ENCODE results near the gene ZFP92. TPM values are rescaled to one million over a fixed set of nuclear protein-coding genes. Genes with fewer than 3 reads are reported as not detected.

The ZFP92 gene
- total RNA-seq, 1 experiment from 2014 or later = not detected

DNA sequence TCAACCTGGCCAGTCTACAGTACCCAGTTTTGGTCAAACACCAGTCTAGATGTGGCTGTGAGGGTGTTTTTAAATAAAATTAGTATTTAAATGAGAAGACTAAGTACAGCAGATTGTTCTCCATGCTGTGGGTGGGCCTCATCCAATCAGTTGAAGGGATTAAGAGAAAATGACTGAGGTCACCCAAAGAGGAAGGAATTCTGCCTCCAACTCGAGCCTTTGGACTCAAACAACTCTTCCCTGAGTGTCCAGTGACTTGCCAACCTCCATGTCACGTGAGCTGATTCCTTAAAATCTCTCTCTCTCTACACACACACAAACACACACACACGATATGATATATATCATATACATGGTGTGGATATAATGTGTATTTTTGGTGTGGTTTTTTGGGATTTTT is 24.6 kb downstream of the ZFP92 start:
- BruUV-seq (replicated peaks) = no TSS peak
- POLR2A ChIA-PET (ENCODE audit: unreplicated experiment) = no interaction called here
- Histone ChIP-seq H3K27ac (no peak overlapping the region), H3K9me3 (ENCODE audit: insufficient read depth, low read depth) (no peaks in the 10 kb centered on the region), H3K27me3 (ENCODE audit: insufficient read depth, low read depth) (peaks cover 58% of the 10 kb centered on the region), H4K20me1 (ENCODE audit: insufficient read depth) (no peaks in the 10 kb centered on the region), H3K79me2 (ENCODE audit: low read depth) (no peaks in the 10 kb centered on the region), H2AFZ (no peak overlapping the region), H3K4me2 (no peak overlapping the region), H3K9me2 (ENCODE audit: insufficient read depth) (no peaks in the 10 kb centered on the region), H3K36me3 (ENCODE audit: low read depth) (no peaks in the 10 kb centered on the region), H3K4me1 (replicated peaks; ENCODE audit: insufficient read depth) (no peaks in the 10 kb centered on the region), H3K4me3 (no peak overlapping the region), H3F3A (ENCODE audit: insufficient read depth, low read depth) (no peaks in the 10 kb centered on the region)
- CTCF ChIA-PET = no interaction called here
- DNase-seq = no peak
- intact Hi-C loops (cut with micrococcal nuclease; ENCODE audit: unreplicated experiment) = no loop called here
- TF ChIP-seq, protein P1, sequence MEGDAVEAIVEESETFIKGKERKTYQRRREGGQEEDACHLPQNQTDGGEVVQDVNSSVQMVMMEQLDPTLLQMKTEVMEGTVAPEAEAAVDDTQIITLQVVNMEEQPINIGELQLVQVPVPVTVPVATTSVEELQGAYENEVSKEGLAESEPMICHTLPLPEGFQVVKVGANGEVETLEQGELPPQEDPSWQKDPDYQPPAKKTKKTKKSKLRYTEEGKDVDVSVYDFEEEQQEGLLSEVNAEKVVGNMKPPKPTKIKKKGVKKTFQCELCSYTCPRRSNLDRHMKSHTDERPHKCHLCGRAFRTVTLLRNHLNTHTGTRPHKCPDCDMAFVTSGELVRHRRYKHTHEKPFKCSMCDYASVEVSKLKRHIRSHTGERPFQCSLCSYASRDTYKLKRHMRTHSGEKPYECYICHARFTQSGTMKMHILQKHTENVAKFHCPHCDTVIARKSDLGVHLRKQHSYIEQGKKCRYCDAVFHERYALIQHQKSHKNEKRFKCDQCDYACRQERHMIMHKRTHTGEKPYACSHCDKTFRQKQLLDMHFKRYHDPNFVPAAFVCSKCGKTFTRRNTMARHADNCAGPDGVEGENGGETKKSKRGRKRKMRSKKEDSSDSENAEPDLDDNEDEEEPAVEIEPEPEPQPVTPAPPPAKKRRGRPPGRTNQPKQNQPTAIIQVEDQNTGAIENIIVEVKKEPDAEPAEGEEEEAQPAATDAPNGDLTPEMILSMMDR (conservative IDR thresholded peaks at IDR 0.05) = no peak
- TF ChIP-seq EZH2 (IDR thresholded peaks at IDR 0.05; ENCODE audit: low read depth) = no peak

DNA sequence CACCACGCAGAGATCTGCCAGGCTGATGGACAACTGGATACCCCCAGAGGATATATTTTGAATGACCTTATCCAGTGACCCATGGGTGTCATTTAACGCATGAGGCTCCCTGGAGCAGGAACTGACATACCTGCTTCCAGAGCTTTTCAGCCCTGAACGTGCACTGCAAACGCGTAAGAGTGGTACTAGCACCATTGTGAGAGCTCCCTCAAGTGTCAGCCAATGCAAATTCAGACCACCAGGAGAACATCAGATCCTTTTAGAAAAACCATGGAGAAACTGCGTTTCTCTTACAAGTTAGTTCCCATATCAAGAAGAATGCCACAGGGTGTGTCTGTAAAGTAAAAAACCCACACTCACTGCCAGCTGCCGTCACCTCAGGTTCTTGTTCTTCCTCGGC is 27.3 kb downstream of the ZFP92 start:
- no peaks in the 10 kb centered on the region for H3K36me3 ChIP-seq (ENCODE audit: low read depth)
- no peak overlapping the region for H3K4me3 ChIP-seq
- no peak overlapping the region for H3K27ac ChIP-seq
- no peaks in the 10 kb centered on the region for H3F3A ChIP-seq (ENCODE audit: insufficient read depth, low read depth)
- DNase-seq = no peak
- no peak overlapping the region for H2AFZ ChIP-seq
- intact Hi-C loops (cut with micrococcal nuclease; ENCODE audit: unreplicated experiment) = no loop called here
- ChIA-PET CTCF (no interaction called here), POLR2A (ENCODE audit: unreplicated experiment) (no interaction called here)
- BruUV-seq (replicated peaks) = no TSS peak
- no peaks in the 10 kb centered on the region for H3K79me2 ChIP-seq (ENCODE audit: low read depth)
- H3K4me2 ChIP-seq = no peak overlapping the region
- H3K4me1 ChIP-seq (replicated peaks; ENCODE audit: insufficient read depth) = no peaks in the 10 kb centered on the region
- H3K27me3 ChIP-seq (ENCODE audit: insufficient read depth, low read depth) = peaks cover 37% of the 10 kb centered on the region
- H4K20me1 ChIP-seq (ENCODE audit: insufficient read depth) = no peaks in the 10 kb centered on the region
- no peaks in the 10 kb centered on the region for H3K9me3 ChIP-seq (ENCODE audit: insufficient read depth, low read depth)
- no peaks in the 10 kb centered on the region for H3K9me2 ChIP-seq (ENCODE audit: insufficient read depth)
- no peak for TF ChIP-seq EZH2 (IDR thresholded peaks at IDR 0.05; ENCODE audit: low read depth)
- TF ChIP-seq, protein P1 (conservative IDR thresholded peaks at IDR 0.05) = no peak

DNA sequence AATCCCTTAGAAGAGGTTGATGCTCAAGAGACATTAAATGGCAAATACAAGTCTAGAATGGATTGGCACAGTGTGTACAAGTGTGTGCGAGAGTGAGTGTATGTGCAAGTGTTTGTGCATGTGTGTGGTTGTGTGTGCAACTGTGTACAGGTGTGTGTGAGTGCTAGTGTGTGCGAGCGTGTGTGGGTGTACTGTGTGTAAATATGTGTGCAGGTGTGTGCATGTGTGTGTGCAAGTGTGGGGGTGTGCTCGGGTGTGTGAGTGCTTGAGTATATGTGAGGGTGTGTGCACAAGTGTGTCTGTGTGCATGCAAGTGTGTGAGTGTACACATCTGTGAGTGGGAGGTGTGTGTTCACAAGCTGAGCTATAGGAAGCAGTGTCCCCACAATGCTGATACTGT is 28.7 kb downstream of the ZFP92 start:
- POLR2A ChIA-PET (ENCODE audit: unreplicated experiment) = no interaction called here
- no peak for DNase-seq
- CTCF ChIA-PET = no interaction called here
- no peak for TF ChIP-seq EZH2 (IDR thresholded peaks at IDR 0.05; ENCODE audit: low read depth)
- TF ChIP-seq, protein P1 (conservative IDR thresholded peaks at IDR 0.05) = no peak
- no peak overlapping the region for H3K4me3 ChIP-seq
- no peaks in the 10 kb centered on the region for H3K9me3 ChIP-seq (ENCODE audit: insufficient read depth, low read depth)
- no peaks in the 10 kb centered on the region for H3K36me3 ChIP-seq (ENCODE audit: low read depth)
- BruUV-seq (replicated peaks) = no TSS peak
- no peaks in the 10 kb centered on the region for H3F3A ChIP-seq (ENCODE audit: insufficient read depth, low read depth)
- H3K79me2 ChIP-seq (ENCODE audit: low read depth) = no peaks in the 10 kb centered on the region
- H3K4me2 ChIP-seq = no peak overlapping the region
- no peaks in the 10 kb centered on the region for H4K20me1 ChIP-seq (ENCODE audit: insufficient read depth)
- H3K9me2 ChIP-seq (ENCODE audit: insufficient read depth) = no peaks in the 10 kb centered on the region
- 0 out of 2 replicates have a peak, but pooled peaks cover 3% of the 10 kb centered on the region for H3K4me1 ChIP-seq (replicated peaks; ENCODE audit: insufficient read depth)
- no peak overlapping the region for H2AFZ ChIP-seq
- H3K27me3 ChIP-seq (ENCODE audit: insufficient read depth, low read depth) = peaks cover 22% of the 10 kb centered on the region
- H3K27ac ChIP-seq = no peak overlapping the region
- intact Hi-C loops (cut with micrococcal nuclease; ENCODE audit: unreplicated experiment) = no loop called here
